Measurements from ENCODE around the gene TACR2. TPM values are rescaled to one million over a fixed set of nuclear protein-coding genes. Genes with fewer than 3 reads are reported as not detected.

TACR2 gene
- total RNA-seq, result under 1 TPM in 3 of 6 experiments, not detected in 3; 0.16 to 0.22 (median 0.16) TPM
- long read RNA-seq, result 0 reads

DNA sequence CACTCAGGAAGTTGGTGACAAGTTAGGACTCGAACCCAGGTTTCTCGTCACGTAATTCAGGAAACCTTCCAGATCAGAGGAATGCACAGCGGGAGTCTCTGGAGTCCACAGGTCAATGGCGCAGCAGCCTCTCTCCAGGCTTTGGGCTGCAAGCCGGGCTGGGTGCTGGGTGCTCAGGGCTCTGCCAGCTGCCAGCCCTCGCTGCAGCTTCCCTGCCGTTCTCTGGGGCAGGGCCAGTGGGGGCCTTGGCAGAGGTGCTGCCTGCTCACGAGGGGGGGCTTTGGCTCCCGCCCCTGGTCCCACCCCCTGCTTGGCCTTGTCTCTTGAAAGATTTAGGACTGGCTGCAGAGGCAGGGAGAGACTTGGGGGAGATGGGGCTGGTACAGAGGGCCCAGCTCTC, at the start of gene TACR2:
TACR2 (minus strand) TSS at position 224 of the 400 bp plus-strand sequence. CDS start 595 bp downstream, outside the sequence.
- intact Hi-C loops (cut with DNase I), result loop anchor here in 1 of 2 donors (10.0 kb wide), 1 partner anchor 218 kb away; the partner anchor contains the start of gene FAM241B
- DNase-seq, result no peak
- TF ChIP-seq POLR2A (IDR thresholded peaks at IDR 0.05), result no peak
- TF ChIP-seq, protein P1, sequence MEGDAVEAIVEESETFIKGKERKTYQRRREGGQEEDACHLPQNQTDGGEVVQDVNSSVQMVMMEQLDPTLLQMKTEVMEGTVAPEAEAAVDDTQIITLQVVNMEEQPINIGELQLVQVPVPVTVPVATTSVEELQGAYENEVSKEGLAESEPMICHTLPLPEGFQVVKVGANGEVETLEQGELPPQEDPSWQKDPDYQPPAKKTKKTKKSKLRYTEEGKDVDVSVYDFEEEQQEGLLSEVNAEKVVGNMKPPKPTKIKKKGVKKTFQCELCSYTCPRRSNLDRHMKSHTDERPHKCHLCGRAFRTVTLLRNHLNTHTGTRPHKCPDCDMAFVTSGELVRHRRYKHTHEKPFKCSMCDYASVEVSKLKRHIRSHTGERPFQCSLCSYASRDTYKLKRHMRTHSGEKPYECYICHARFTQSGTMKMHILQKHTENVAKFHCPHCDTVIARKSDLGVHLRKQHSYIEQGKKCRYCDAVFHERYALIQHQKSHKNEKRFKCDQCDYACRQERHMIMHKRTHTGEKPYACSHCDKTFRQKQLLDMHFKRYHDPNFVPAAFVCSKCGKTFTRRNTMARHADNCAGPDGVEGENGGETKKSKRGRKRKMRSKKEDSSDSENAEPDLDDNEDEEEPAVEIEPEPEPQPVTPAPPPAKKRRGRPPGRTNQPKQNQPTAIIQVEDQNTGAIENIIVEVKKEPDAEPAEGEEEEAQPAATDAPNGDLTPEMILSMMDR (IDR thresholded peaks at IDR 0.05), result no peak
- H3K27ac ChIP-seq, result no peak within 1 kb of the TSS
- no peaks in the 10 kb centered on the region for H3K27me3 ChIP-seq
- H3K4me3 ChIP-seq, result no peak within 1 kb of the TSS
- no peak for ATAC-seq
- 62% methylated on average over 4 of the region's 10 CpGs for WGBS (ENCODE audit: insufficient coverage, low coverage, low lambda C conversion rate, missing lambda C conversion rate)
- H3K4me1 ChIP-seq, result no peaks in the 10 kb centered on the region
- no peaks in the 10 kb centered on the region for H3K36me3 ChIP-seq
- H3K9me3 ChIP-seq, result no peaks in the 10 kb centered on the region

DNA sequence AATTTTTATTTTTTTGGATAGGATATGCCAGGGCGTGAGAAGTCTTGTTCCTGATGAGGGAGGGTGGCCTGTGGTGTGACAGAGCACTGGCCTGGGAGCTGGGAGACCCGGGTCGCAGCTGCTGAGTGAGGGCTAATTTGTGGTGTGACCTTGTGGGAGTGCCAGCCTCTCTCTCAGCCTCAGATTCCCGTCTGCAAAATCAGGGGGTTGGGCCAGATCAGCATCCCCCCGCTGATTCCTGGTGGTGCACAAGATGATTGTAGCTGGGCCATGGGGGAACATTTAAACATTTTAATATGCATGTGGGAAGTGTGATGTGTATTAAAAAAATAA, 49.4 kb upstream of the TACR2 start:
- Histone ChIP-seq H3K27ac (no peak overlapping the region), H3K9me3 (no peaks in the 10 kb centered on the region), H3K4me3 (no peak overlapping the region), H3K36me3 (no peaks in the 10 kb centered on the region), H3K4me1 (no peaks in the 10 kb centered on the region), H3K27me3 (no peaks in the 10 kb centered on the region)
- TF ChIP-seq, protein P1 (IDR thresholded peaks at IDR 0.05), result no peak
- TF ChIP-seq POLR2A (IDR thresholded peaks at IDR 0.05), result no peak
- ATAC-seq (no peak), DNase-seq (no peak)
- WGBS (ENCODE audit: insufficient coverage, low coverage, low lambda C conversion rate, missing lambda C conversion rate), result 54% methylated on average over 5 of the region's 5 CpGs
- intact Hi-C loops (cut with DNase I), result no loop called here

DNA sequence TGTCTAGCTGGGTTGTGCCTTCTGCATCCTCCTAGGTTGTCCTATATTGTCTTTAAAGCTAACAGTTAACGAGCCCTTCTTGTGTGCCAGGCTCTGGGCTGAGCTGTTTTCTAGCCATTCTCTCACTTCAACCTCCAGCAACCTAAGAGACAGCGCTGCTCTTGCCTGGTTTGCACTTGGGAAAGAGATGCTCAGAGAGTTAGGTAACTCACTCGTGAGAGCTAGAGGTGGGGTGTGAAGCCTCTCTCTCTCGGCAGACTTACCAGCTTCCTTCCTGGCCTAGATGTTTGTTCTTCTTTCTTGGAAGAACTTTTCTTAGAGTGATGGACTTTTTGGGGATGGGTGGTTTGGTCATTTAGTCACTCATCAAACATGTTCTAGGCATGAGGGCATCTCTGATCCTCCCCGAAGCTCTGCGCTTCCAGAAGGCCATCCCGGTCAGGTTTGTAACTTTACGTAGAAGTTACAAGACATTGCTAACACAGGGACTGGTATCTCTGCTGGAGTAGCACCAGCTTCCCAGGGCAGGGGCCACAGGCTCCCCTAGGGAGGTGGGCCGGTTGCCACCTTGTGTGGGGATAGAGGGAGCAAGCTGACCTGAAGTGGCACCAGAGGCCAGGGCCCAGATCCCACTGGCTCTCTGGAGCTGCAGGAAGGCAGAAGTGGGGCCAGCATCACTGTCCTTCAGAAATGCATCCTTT, 48.9 kb upstream of the TACR2 start:
- DNase-seq (no peak), ATAC-seq (no peak)
- intact Hi-C loops (cut with DNase I), result no loop called here
- Histone ChIP-seq H3K4me3 (no peak overlapping the region), H3K27me3 (no peaks in the 10 kb centered on the region), H3K4me1 (no peaks in the 10 kb centered on the region), H3K27ac (peak overlapping the region in 1 of 3 donors; percentile 28), H3K36me3 (no peaks in the 10 kb centered on the region), H3K9me3 (no peaks in the 10 kb centered on the region)
- WGBS (ENCODE audit: insufficient coverage, low coverage, low lambda C conversion rate, missing lambda C conversion rate), result 66% methylated on average over 8 of the region's 9 CpGs
- no peak for TF ChIP-seq POLR2A (IDR thresholded peaks at IDR 0.05)
- TF ChIP-seq, protein P1 (IDR thresholded peaks at IDR 0.05), result no peak

DNA sequence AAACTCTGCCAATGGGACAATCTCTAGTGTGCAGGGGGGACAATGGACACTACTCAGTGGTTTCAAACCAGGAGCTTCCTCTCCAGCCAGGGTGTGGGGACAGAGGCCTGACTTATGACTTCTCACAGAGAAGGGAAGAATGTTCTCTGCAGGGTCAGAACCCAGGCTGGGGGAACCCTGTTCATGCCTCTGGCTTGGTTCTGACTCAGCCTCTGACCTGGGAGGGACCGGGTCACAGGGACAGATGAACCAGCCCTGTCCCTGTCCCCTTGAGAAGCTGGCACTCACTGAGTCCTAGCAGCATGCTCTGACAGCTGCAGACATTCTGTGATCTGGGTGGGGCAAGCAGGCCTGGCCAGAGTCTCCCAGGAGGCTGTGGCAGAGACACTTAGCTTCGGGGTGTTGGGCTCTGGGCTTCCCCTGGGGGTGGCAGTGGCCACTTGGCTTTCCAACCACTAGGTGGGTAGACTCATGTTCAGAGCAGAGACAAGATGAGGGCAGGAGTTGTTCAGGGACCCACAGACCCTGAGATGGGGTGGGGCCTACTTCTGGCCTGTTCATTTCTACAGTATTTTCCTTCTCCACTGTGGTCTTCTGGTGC, 48.2 kb upstream of the TACR2 start:
- no peaks in the 10 kb centered on the region for H3K4me1 ChIP-seq
- no peak for TF ChIP-seq POLR2A (IDR thresholded peaks at IDR 0.05)
- TF ChIP-seq, protein P1 (IDR thresholded peaks at IDR 0.05), result no peak

More for the DNA sequence above, 48.2 kb upstream of the TACR2 start:
- no peak for DNase-seq
- Histone ChIP-seq H3K27me3 (no peaks in the 10 kb centered on the region), H3K27ac (peak overlapping the region in 2 of 3 donors; percentile 8 to 28), H3K4me3 (no peak overlapping the region), H3K9me3 (no peaks in the 10 kb centered on the region), H3K36me3 (no peaks in the 10 kb centered on the region)
- intact Hi-C loops (cut with DNase I), result no loop called here
- WGBS (ENCODE audit: insufficient coverage, low coverage, low lambda C conversion rate, missing lambda C conversion rate), result no CpG with 5 or more reads among the region's 2 CpGs
- peak; percentile 55 to 74 (median 70) for ATAC-seq

Data from right lobe of liver (tissue), 6 donors.